Muscle layer of duodenum (tissue), 2 donors: ENCODE measurements around the gene CRTAP.
"Not testable (repeated sequence)": the region's sequence is repeated elsewhere in the genome, so short reads cannot be mapped to it uniquely, and the experiment has no call there.

ENCODE experiments used
- H3K27ac ChIP-seq: one replicate; pipeline ENCODE4 v1.7.0; 2013; ENCODE audit warnings: mild to moderate bottlenecking, low read length
- H3K27me3 ChIP-seq: one replicate; pipeline ENCODE4 v1.7.0; 2013; ENCODE audit warnings: low read depth, mild to moderate bottlenecking, control low read depth, low read length
- H3K36me3 ChIP-seq, 2 donors: one replicate each; pipeline ENCODE4 v1.7.0; 2013; ENCODE audit warnings: low read length in 2 of 2, control low read depth in 1 of 2, mild to moderate bottlenecking in 1 of 2; ENCODE audit not compliant: insufficient read depth in 2 of 2, control insufficient read depth in 1 of 2
- H3K4me1 ChIP-seq, 2 donors: one replicate each; pipeline ENCODE4 v1.7.0; 2013; ENCODE audit warnings: low read length in 2 of 2, mild to moderate bottlenecking in 2 of 2, control low read depth in 1 of 2, moderate library complexity in 1 of 2; ENCODE audit not compliant: insufficient read depth in 2 of 2, control insufficient read depth in 1 of 2
- H3K4me3 ChIP-seq, 2 donors: one replicate each; pipeline ENCODE4 v1.7.0; 2013; ENCODE audit warnings: low read length in 2 of 2, low read depth in 1 of 2, mild to moderate bottlenecking in 1 of 2
- H3K9me3 ChIP-seq, 2 donors: one replicate each; pipeline ENCODE4 v1.7.0; 2013; ENCODE audit warnings: low read length in 2 of 2, control low read depth in 1 of 2, mild to moderate bottlenecking in 1 of 2; ENCODE audit not compliant: control insufficient read depth in 1 of 2
- donor health status: healthy.

CRTAP gene

DNA sequence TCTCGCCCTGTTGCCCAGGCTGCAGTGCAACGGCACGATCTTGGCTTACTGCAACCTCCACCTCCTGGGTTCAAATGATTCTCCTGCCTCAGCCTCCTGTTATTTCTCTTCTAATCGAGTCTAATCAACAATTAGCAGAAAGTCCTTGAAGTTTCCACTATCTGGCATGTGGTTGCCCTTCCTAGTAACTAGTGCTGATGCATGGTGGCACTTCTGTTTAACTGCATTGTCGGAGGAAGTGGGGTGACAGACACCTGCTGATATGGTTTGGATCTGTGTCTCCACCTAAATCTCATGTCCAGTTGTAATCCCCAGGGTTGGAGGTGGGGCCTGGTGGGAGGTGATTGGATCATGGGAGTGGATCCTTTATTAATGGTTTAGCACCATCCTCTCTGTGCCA lies 9.2 kb downstream of the CRTAP start:
- Histone ChIP-seq H3K4me1 (no peaks in the 10 kb centered on the region), H3K9me3 (no peaks in the 10 kb centered on the region), H3K36me3 (peaks cover 33 to 56% of the 10 kb centered on the region in 2 donors), H3K4me3 (no peak overlapping the region), H3K27ac (no peak overlapping the region), H3K27me3 (no peaks in the 10 kb centered on the region)

DNA sequence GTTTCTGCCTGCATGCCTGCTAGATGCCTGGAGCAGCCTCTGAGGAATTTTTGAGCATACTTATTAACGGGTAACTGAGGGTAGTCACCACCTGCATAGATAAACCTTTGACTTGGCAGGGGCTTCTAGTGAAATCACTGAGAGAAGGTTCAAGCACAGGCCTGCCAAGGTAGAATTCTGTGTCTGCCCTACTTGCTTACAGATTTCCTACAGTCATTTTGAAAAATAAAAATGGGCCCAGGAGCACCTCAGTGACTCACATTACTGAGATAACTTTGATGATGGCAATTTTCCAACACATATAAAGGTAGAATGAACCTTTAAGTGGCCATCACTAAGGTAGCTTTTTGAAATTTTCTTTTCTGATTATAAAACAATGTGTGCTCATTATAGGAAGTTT lies 10.8 kb downstream of the CRTAP start:
- H3K4me1 ChIP-seq, result no peaks in the 10 kb centered on the region
- no peak overlapping the region for H3K4me3 ChIP-seq
- no peaks in the 10 kb centered on the region for H3K9me3 ChIP-seq
- peaks cover 33 to 50% of the 10 kb centered on the region in 2 donors for H3K36me3 ChIP-seq
- no peak overlapping the region for H3K27ac ChIP-seq
- H3K27me3 ChIP-seq, result no peaks in the 10 kb centered on the region

DNA sequence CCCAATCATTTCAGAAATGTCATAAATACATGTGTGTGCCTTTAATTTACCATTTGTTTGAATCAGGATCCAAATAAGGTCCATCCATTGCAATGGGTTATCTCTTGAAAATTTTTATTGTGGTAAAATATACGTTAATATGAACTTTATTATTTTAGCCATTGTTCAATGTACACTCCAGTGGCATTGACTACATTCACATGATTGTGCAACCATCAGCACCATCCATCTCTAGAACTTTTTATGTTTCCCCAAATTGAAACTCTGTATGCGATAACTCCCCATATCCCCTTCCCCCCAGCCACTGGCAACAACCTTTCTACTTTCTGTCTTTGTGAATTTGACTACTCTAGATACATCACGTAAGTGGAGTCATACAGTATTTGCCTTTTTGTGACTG lies 12.0 kb downstream of the CRTAP start:
- no peaks in the 10 kb centered on the region for H3K4me1 ChIP-seq
- no peaks in the 10 kb centered on the region for H3K27me3 ChIP-seq
- H3K9me3 ChIP-seq, result no peaks in the 10 kb centered on the region
- H3K36me3 ChIP-seq, result peaks cover 33 to 59% of the 10 kb centered on the region in 2 donors
- no peak overlapping the region for H3K27ac ChIP-seq
- no peak overlapping the region for H3K4me3 ChIP-seq

DNA sequence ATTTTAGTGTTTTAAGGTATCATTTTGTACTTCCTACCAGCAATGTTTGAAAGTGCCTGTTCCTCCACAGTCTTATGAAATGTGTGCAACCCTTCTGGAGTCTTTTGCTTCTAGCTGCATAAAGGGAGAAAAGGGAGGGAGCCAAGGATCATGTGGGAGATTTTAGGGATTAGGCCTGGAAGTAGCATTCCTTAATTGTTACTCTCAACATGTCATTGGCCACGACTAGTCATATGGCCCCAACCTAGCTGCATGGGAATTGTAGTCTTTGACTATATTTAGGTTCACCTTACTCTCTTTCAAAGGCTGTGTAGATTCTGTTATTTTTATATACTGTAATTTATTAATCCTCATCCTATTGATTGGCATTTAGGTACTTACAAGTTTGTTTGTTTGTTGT lies 14.9 kb downstream of the CRTAP start:
- H3K4me3 ChIP-seq, result no peak overlapping the region
- H3K9me3 ChIP-seq, result no peaks in the 10 kb centered on the region
- H3K4me1 ChIP-seq, result peaks cover 0 to 4% of the 10 kb centered on the region in 2 donors
- no peak overlapping the region for H3K27ac ChIP-seq
- peaks cover 44 to 56% of the 10 kb centered on the region in 2 donors for H3K36me3 ChIP-seq
- no peaks in the 10 kb centered on the region for H3K27me3 ChIP-seq

DNA sequence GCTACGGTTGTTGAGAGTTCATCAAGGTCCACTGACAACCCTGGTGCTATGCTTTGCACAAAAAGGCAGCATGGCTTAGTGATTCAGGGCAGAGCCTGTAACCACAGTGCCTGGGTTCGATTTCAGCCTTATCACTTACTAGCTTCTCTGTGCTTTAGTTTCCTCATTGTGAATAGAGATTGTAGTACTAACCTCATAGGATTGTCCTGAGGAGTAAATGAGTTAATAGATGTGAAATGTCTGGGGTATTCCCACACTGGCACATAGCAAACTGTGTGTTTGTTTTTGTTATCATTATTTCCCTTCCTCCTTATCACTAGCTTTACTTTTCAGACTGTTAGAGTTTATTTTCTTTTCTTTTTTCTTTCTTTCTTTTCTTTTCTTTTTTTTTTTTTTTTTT lies 16.3 kb downstream of the CRTAP start:
- Histone ChIP-seq H3K27ac (no peak overlapping the region), H3K4me1 (peaks cover 0 to 4% of the 10 kb centered on the region in 2 donors), H3K9me3 (no peaks in the 10 kb centered on the region), H3K36me3 (peaks cover 47 to 57% of the 10 kb centered on the region in 2 donors), H3K4me3 (no peak overlapping the region), H3K27me3 (no peaks in the 10 kb centered on the region)

DNA sequence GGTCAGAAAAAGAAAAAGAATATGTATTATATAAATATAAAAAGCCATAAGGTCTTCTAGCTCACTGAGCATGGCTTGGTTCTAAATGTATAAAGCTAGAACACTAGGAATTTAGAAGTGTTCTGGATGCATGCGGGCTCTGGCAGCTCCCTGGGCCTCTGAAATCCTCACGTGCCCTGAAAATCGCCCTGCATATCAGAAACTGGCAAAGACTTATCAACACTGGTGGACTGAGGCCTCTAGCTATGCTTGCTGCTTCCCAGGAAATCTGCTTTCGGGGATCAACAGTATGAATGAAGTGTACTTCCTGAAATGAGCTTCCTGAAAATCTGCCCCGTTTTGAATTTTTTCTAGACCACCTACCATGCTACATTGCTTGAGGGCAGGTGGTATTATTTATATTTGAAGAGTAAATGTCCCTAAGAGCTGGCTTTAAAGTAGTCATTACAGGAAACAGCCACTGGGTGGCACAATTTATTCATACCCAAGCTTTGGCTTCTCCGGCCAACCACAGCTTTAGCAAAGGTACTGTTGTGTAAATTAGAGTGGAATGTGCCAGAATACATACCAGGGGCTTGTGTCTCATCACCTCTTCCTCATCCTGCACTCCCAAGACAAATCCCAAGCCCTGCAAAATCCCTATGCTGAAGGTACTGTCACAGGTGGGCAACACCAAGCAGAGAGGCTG lies 17.7 kb downstream of the CRTAP start:
- Histone ChIP-seq H3K4me3 (no peak overlapping the region), H3K27ac (no peak overlapping the region), H3K4me1 (peaks cover 0 to 4% of the 10 kb centered on the region in 2 donors), H3K27me3 (no peaks in the 10 kb centered on the region), H3K9me3 (no peaks in the 10 kb centered on the region), H3K36me3 (peaks cover 39 to 53% of the 10 kb centered on the region in 2 donors)

DNA sequence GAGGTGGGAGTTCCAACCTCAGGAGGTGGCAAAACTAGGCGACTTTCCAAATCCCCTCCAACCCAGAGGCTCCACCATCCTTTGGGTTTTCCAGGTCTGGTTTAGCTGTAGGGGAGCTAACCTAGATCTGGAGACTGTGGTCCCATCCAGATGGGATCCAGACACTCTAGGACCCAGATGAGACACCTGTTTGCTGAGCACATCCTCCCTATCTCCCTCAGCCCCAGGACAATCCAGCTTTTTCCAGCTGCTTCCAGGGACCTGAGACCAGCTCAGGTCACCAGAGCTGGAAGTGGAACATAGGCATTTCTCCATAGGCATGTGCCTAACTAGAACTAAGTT lies 18.2 kb downstream of the CRTAP start:
- H3K4me3 ChIP-seq, result no peak overlapping the region
- no peak overlapping the region for H3K27ac ChIP-seq
- peaks cover 42 to 51% of the 10 kb centered on the region in 2 donors for H3K36me3 ChIP-seq
- no peaks in the 10 kb centered on the region for H3K27me3 ChIP-seq
- H3K9me3 ChIP-seq, result no peaks in the 10 kb centered on the region
- peaks cover 0 to 4% of the 10 kb centered on the region in 2 donors for H3K4me1 ChIP-seq

DNA sequence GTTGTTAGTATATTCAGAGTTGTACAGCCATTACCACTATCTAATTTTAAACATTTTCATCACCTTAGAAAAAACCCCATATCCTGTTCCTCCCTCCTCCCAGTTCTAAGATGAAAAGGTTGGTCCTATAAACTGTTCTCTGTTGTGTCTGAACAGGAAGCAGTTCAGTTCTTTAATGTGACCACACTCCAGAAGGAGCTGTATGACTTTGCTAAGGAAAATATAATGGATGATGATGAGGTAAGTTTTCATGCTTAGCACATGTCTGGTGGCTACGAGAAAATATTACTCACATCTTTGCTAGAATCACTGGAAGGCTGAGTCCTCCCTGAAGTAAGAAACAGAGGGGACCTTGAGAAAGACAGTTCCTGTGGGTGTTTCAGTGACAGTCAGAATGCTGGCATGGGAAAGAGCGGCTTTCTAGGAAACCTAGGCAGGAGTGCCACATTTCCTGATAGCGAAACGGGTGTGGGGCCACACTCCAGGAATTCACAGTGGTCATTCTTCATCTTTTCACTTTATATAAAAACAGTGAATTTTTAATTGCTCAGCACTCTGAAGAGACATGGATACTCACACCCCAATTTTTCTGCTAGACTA lies 20.3 kb downstream of the CRTAP start:
- Histone ChIP-seq H3K27me3 (no peaks in the 10 kb centered on the region), H3K9me3 (no peaks in the 10 kb centered on the region), H3K36me3 (peaks cover 44 to 46% of the 10 kb centered on the region in 2 donors), H3K27ac (no peak overlapping the region), H3K4me3 (no peak overlapping the region), H3K4me1 (peaks cover 0 to 4% of the 10 kb centered on the region in 2 donors)

DNA sequence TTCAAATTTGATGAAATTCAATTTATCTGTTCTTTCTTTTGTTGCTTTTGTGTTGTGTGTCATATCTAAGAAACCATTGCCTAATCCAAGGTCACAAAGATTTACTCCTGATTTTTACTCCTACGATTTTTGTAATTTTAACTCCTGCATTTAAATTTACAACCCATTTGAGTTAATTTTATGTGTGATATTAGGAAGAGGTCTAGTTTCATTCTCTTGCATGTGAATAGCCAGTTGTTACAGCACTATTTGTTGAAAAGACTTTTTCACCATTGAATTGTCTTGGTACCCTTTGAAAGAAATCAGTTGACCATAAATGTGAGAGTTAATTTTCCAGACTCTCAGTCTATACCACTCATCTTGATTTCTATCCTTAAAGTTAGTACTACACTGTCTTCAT lies 23.9 kb downstream of the CRTAP start:
- no peak overlapping the region for H3K27ac ChIP-seq
- no peaks in the 10 kb centered on the region for H3K4me1 ChIP-seq
- no peaks in the 10 kb centered on the region for H3K27me3 ChIP-seq
- H3K9me3 ChIP-seq, result no peaks in the 10 kb centered on the region
- peaks cover 38 to 46% of the 10 kb centered on the region in 2 donors for H3K36me3 ChIP-seq
- H3K4me3 ChIP-seq, result no peak overlapping the region

DNA sequence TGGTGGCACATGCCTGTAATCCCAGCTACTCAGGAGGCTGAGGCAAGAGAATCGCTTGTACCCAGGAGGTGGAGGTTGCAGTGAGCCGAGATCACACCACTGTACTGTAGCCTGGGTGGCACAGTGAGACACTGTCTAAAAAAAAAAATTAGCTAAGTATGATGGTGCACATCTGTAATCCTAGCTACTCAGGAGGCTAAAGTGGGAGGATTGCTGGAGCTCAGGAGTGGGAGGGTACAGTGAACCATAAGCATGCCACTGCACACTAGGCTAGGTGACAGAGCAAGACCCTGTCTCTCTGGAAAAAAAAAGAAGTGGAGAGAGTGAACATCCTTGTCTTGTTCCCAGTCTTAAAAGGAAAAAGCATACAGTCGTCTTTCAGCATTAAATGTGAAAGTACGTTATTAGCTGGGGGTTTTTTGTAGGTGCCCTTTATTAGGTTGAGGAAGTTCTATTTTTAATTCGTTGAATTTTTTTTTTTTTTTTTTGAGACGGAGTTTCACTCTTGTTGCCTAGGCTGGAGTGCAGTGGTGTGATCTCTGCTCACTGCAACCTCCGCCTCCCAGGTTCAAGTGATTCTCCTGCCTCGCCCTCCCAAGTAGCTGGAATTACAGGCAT lies 25.3 kb downstream of the CRTAP start:
- not testable (repeated sequence) for H3K27ac ChIP-seq, H3K9me3 ChIP-seq, H3K27me3 ChIP-seq, H3K4me3 ChIP-seq, H3K4me1 ChIP-seq
- H3K36me3 ChIP-seq, result peaks cover 46 to 57% of the 10 kb centered on the region in 2 donors

DNA sequence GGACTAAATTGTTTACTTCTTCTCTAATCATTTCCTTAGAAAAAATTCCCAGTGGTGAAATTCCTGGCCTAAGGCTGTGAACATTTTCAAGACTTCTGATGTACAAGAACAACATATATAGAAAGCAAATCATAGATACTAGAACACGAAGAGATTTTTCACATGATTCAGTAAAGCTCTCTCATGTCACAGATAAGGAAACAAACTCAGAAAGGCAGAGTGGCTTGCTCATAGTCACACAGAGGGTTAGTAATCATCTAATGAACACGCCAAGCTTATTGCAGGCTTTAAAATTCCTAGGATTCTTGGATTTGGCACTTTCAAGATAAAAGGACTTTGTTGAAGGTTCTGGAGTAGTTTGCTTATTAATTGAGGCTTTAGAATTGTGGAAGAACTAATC lies 26.2 kb downstream of the CRTAP start:
- Histone ChIP-seq H3K27me3 (no peaks in the 10 kb centered on the region), H3K27ac (no peak overlapping the region), H3K36me3 (peaks cover 40 to 52% of the 10 kb centered on the region in 2 donors), H3K4me1 (no peaks in the 10 kb centered on the region), H3K9me3 (no peaks in the 10 kb centered on the region), H3K4me3 (no peak overlapping the region)
